ENCODE data around the gene SPI1.

Gene SPI1

DNA sequence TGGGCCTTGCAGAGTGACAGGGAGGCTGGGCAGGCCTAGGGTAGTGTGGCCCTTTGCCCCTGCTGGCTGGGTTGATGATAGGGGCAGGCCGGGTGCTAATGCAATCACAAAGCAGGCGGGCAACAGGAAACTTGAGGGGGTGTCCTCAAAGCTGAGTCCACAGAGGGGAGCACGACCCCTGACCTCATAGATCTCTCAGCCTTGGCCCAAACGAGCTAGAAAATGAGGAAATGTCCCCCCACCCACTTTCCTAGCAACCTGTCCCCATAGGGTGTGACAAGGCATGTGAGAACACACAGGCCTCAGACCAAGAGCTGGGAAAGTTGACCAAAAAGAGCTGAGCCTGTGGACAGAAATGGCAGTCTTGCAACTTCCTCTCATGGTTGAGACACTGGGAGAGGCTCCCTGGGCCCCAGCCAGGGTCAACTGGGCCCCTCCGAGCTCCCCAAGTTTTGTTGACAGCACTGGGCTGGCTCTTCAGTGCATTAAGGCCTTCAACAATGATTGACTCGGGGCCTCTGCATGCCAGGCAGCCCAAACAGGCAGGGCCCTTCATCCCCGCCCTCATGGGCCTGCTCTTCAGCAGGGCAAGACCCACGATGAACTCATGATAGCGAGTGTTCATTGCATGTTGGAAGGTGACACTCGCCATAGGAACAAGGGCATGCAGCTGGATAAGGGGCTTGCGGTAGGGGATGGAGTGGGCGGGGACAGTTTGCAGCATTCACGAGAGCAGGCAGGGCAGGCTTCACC is 9.8 kb upstream of the SPI1 start:
- DNase-seq: no peak

DNA sequence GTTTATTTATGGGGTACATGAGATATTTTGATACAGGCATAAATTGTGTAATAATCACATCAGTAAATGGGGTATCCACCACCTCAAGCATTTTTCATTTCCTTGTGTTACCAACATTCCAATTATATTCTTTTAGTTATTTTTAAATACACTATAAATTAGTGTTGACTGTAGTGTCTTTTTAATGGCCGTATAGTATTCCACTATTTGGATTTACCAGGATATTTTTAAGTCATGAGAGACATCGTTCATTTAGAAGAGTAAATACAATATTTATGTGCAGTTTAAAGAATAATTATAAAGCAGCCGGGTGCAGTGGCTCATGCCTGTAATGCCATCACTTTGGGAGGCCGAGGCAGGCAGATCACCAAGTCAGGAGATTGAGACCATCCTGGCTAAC is 6.2 kb upstream of the SPI1 start:
- DNase-seq: no peak

DNA sequence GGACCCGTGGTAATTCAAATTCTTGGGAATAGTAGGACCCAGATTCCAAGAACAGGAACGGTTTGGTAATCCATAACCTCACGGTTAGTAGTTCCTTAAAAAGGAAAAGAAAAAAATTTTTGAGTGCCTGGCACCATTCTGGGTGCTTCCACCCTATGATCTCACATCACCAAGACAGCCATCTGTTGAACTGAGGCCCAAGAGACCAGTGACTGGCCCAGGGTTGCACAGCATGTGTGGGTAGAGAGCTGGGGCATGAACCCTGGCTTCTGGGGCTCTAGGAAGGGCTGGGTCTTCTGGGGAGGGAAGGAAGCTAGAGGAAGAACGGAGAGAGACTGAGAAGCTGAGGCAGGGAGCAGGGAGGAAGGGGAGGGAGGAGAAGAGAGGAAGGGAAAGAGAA is 4.7 kb upstream of the SPI1 start:
- DNase-seq: no peak

DNA sequence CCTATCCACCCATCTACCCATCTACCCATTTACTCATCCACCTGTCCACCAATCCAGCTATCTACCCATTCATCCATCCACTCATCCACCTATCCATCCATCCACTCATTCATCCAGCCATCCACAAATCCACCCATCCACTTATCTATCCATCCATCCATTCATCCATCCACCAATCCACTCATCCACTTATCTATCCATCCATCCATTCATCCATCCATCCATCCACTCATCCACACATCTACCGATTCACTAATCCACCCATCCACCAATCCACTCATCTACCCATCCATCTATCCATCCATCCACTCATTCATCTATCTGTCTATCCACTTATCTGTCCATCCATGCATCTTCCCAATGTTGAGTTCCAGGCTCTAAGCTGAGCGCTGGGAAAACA is 1.7 kb upstream of the SPI1 start:
- DNase-seq: no peak

DNA sequence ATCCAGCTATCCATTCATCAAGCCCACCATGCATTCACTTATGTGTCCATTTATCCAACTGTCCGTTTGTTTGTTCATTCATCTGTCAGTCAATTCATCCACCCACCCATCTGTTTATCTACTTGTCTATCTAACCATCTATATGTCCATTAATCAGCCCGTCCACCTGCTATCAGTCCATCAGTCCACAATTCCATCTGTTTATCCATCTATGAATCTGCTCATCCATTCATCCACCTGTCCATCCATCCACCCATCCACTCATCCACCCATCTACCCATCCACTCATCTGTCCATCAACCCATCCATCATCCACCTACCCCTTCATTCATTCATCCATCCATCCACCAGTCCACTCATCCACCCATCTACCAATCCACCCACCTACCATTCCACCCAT is 970 bp upstream of the SPI1 start:
- no peak for DNase-seq

DNA sequence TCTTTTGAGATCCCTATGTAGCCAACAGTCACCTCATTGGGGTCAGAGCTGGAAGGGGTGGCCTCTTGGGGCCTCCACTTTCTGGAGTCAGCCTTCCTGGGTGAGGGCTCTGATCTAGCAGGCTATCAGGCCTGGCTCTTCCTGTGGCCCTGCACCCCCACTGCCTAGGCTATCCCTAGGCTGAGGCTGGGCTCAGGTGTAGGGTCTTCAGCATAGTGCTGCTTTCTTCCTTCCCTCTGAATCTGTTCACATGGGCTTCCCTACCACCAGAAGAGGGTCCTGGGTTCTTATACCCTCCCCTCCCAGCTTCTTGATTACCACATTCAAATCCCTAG is 456 bp upstream of the SPI1 start:
- no peak for DNase-seq

DNA sequence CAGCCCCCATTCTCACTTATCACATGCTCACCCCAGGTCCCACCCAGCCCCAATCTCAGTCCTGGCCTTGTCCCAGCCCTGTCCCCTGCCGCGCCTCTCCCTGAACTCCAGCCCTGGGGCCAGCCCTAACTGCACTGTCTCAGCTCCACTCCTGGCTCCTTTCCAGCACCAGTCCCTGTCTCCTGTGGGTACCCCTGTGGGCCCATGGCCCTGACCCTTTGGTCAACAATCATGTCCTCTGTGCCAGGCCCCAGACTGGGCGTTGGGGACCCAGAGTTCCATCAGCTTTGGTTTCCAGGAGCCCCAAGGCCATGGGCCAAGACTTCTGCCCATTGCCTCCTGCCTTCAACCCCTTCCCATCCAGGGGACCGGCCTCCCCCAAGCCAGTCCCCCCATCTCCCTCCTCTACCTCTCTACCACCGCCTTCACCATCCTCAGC is 757 bp downstream of the SPI1 start:
- no peak for DNase-seq

DNA sequence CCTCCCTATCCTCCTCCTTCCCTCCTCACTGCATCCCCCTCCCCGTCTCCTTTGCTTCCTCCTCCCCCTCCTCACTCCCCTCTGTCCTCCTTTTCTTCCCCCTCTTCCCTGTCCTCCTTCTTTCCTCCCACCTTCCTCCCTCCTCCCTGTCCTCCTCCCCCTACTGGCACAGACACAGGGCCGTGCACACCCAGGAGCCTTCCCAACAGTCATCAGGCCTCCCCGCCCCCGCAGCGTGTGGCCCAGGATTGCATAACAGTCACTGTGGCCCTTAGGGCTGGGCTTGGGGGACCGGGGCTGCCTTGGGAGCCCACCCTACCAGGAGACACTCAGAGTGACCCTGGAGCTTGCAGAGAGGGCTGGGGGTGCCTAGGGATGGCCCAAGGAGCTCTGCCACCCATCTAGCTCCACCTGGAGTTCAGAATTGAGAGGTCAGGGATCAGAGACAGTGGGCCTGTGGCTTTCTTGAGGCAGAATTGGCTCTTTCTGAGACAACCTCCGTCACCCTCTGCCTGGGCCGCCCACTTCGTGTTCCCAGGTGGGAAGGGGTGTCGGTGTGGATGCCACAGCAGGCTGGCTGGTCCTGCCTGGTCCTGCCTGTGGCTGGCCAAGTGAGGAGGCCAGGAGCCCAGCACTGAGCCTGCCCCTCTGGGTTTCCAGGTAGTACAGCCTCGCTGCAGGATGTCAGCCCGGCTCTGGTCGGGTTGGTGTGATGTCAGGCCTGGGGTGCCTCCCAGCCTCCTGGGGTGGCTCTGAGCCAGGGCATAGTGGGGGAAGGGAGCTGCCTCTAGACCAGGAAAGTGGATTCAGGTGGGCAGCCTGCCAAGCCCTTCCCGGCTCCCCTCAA is 1.6 kb downstream of the SPI1 start:
- no peak for DNase-seq

DNA sequence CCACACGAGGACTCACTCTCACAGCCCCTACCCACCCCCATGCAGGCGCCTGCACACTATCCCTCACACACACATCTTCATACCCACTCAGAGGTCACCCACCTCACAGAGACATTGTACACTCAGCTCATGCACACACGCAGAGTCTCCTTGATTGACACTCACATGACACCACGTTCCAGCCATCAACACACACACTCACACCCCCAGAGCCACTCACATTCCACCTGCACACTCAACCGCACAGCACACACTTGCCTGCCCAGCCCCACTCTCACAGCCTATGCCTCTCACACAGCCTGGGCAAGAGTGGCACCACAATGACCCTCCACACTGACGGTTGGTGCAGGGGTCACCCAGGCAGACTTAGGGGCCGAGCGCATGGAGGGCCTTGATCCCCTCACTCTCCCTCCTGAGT is 2.2 kb downstream of the SPI1 start:
- DNase-seq: no peak

DNA sequence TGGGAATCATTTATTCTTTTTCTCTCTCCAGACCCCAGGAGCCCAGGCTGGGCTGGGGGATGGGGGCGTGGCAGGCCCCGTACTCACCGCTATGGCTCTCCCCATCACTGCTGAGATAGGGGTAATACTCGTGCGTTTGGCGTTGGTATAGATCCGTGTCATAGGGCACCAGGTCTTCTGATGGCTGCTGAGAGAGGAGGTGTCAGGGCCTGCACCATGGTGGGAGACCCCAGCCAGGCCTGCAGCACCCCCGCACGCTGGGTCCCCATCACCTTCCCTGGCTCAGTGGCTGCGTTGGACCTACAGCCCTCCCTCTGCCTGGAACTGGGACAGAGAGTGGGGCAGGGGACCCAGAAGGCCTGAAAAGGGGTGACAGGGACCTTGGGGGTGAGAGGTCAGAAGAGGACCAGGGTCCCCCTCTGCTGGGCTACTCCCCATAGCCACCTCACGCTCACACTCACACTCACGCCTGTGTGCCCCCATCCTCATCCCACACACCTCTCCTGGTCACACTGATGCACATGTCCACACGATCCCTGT is 2.7 kb downstream of the SPI1 start:
- no peak for DNase-seq

DNA sequence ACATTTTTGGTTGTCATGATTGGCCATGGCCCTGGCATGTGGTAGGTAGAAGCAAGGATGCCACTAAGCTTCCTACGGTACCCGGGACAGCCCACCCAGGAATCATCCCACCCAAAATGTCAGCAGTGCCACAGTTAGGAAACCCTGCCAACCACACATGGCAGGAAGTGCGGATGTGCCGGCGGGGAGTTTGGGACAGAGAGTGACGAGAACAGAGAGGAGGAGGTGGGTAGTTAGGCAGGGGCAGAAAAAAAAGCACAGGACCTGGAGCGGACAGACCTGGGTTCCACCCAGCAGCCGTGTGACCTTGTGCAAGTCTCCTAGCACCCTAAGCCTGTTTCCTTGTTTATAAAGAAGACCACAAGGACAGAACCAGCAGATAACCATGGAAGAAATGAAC is 3.3 kb downstream of the SPI1 start:
- DNase-seq: no peak

DNA sequence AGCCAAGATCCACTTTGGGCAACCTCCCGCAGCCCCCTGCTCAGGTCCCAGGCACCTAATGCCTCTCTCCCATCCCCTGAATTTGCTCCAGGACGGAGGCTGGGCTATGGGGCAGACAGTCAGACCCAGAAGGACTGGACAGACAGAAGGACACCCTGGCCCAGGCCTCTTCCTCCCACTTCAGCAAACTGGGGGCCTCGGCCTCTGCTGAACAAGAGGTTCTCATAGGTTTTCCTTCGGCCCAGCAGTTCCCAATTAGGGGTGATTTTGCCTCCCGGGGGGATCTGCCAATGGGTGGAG is 3.7 kb downstream of the SPI1 start:
- no peak for DNase-seq

DNA sequence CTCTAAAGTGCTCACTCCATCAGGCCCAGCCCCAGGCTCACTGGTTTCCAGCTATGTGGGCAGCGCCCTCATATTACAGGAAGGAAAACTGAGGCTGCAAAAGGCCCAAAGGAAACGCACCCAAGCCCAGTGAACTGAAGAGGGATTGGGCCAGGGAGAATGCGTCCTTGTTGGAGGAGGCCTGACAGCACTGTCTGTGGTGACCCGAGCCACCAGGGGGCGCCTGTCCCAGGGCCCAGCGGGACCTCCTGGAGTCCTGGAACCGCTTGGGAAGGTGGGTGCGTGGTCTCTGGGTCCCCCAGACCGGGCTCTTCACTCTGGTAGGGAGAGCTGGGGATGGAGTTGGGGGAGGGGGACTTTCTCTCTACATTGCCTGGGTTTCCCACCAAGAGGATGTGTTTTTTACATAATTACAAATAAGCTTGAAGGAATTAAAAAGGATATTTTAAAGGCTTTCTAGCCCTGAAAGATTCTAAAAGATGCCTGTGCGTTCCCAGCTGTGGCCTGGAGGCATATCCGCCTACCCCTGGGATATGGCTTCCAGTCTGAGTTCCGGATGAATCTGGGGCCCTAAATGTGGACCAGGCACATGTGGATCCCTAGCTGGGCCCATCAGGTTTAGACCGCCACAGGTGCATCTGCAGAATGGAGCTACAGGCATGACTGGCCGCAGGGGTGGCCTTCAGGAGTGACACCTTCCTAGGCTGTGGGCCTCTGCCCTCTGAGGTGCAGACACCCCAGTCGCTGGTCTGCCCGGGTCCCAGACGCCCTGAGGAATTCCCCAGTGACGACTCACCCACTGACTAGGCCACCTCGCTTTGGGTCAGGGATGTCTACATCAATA is 4.2 kb downstream of the SPI1 start:
- DNase-seq: peak; percentile 87

DNA sequence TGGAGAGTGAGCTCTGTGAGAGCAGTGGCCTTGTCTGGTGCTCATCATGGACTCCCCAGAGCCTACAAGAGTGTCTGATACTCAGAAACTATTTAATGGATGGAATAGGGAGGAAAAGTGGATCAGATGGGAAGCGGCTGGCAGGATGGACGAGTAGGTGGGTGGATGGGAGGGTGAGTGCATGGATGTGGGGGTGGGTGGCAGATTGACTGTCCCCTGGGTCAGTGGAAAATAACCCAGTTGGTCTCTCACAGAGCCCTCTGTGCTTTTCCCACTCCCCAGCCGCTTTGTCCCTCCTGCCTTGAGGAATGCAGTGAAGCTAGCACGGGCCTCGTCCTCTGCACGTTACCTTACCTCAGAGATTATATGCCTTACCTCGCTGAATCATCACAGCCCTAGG is 5.9 kb downstream of the SPI1 start:
- no peak for DNase-seq

DNA sequence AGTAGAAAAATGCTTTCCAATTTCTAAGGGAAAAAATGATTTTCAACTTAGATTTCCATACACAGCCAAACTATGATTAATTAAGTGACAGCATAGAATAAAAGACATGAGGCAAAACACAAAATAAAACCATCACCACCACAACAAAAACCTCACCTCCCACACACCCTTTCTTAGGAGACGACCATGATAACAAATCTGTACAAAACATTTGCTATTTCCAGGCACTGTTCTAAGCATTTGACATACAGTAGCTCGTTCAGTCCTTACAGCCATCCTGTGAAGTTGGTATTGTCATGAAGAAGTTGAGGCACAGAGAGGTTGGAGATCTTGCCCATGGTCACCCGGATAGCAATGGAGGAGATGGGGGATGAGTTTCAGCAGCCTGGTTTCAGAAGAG is 8.7 kb downstream of the SPI1 start:
- no peak for DNase-seq

DNA sequence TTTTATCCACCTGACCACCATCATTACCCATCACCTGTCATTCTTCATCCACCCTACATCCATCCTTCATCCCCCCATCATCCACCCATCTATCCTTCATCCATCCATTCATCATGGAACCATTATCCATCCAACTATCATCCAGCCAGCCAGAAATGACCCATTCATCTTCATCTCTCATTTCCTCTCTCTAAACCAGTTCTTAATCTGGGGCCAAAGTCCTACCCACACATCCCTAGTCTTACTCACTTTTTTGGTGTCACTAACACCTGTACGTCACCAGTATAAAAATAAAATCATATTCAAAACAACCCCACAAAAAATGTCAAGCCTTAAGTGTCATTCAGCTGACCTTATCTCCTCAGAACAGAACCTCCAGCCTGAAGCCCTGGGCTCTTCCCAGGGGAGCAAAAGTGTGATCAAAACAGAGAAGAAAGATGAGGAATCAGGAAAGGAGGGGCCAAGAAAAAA is 12.3 kb downstream of the SPI1 start:
- DNase-seq: no peak

DNA sequence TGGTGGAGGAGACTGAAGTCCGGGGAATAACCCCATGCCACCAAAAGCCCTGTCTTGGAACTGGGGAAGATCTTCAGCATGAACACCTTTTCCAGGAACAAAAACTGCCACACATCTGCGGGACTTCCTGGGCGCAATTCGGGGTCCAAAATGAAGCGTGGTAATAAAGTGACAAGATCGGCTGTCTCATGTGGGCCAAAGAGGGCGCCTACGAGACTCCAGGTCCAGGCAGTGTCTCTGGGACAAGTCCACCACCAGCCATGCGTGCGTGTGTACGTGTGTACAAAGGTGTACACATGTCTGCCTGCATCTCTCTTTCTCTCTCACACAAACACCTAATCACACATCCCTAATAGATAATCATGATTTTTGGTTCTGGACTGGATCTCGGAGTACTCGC is 16.9 kb downstream of the SPI1 start:
- no peak for DNase-seq

DNA sequence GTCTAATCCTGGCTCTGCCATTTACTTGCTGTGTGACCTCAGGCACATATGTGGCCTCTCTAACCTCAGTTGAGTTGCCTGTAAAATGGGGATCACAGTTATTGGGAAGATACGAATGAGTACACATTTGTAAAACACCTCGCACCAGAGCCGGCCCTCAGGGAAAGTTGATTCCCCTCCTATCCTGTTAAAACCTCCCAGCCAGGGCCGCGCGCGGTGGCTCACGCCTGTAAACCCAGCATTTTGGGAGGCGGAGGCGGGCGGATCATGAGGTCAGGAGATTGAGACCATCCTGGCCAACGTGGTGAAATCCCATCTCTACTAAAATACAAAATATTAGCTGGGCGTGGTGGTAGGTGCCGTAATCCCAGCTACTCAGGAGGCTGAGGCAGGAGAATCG is 18.0 kb downstream of the SPI1 start:
- DNase-seq: no peak

DNA sequence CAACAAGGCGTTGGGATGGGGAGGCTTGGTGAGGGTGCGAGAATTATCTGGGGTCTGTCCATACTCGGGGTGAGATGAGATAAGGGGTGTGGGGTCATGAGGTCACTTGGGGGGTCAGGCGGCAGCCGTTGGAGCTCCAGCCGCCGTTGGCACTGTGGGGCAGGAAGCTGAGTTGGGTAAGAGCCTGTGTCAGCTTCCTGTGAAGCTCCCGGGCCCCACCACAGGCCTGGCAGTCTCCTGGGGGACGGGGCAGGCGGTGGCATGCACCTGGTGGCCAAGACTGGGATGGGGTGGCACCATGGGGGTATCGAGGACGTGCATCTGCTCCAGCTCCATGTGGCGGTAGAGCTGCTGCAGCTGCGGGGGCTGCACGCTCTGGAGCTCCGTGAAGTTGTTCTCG is 18.8 kb downstream of the SPI1 start:
- no peak for DNase-seq

DNA sequence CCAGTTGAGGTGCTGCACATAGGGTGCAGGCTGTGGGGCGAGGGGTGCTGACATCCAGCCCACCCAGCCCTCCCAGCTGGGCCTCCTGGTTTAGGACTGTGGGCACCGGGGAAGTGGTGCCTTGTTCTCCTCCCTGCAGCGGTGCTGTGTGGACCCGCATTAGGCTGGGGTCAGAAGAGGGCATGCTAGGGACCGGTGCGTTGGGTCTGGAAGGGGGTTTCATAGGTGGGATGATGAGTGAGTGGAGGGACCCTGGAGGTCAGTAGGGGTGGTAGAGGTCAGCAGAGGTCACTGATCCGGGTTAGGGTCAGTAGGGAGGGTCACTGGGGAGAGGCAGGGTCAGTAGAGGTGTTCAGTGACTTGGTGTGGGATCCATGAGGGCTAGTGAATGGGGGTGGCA is 19.2 kb downstream of the SPI1 start:
- no peak for DNase-seq

DNA sequence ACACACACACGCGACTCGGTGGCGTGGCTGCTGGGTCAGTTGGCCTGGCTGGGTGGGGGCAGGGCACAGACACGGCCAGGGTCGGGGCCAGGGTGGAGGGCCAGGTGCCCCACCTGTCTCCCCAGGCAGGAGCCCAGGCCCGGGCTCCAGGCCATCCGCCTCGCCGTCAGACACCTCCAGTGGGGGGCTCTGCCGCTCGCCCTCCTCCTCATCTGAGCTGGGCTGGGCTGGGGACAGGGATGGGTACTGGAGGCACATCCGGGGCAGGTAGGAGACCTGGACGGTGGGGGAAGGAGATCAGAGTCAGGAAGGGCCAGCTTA is 19.7 kb downstream of the SPI1 start:
- no peak for DNase-seq

DNA sequence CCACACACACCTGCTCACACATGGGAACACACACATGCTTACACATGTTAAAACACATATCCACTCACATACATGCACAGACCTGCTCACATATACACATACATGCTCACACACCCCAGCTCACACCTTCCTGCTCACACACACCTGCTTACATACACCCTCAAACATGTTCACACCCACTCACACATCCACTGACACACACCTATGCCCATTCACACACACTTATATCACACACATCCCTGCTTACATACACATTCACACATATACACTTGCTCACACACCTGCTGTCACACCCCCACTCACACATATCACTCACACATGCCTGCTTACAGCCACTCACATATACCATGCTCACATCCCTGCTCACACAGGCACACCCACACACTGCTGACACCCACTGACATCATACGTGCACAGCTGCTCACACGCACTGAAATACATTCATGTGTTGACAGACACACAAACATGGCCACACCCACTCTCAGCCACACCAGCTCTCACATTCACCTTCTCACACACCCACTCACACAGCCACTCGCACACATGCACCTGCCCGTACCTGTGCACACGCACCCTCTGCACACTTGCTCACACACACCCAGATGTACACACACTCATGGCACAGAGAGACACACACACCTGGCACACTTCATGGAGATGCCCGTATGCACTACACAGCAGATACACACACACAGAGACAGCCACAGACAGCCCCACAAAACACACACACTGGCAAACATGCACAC is 20.2 kb downstream of the SPI1 start:
- DNase-seq: no peak

DNA sequence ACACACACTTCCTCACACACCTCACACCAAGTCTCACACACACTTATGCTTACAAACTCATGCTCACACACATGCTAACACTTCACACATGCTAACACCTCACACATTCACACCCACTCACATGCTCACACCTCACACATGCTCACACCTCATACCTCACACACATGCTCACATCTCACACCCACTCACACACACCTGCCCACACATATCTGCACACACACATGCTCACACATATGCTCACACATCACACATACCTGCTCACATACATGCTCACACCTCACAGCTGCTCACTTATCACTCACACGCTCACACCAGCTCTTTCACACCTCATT is 21.4 kb downstream of the SPI1 start:
- no peak for DNase-seq

All from stimulated activated CD4-positive, alpha-beta T cell treated with anti-CD3 and anti-CD28 coated beads, Interleukin-4, amount 100 ng/mL, for 24 hours (primary cell).